Measurements from ENCODE around the gene F13A1. TPM values are rescaled to one million over a fixed set of nuclear protein-coding genes. Genes with fewer than 3 reads are reported as not detected.

F13A1 gene
- total and polyA plus RNA-seq, 2 of the 8 experiments (the other 6 are each of a cell fraction or from before 2014, with no cell fraction given), result 0.57 to 1.5 TPM

DNA sequence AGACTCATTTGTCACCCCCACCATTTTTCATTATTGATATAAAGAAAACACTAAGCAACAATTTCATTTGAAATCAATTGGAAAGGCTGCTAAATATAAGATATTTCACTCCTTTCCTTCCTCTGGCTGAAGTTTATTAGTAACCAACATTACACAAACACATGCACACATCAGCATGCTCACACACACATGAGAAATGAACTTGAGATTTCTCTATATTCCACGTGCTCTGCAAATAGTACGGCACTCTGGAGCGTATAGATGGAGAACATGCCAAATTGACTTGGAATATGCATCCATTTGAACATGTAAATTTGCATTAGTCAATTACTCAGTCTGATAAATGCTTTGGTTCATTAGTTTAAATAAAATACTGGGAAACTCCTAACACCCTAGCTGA is 37.1 kb upstream of the F13A1 start:
- Histone ChIP-seq H2BK20ac (ENCODE audit: low read length) (no peak overlapping the region), H4K20me1 (replicated peaks in 1 of 2; ENCODE audit: control insufficient read depth in 1 of 2, insufficient read depth in 2 of 2, low read length in 2 of 2) (no peaks in the 10 kb centered on the region), H3K56ac (replicated peaks; ENCODE audit: insufficient read length, low read depth, low read length) (no peak overlapping the region), H2BK12ac (ENCODE audit: low read depth, low read length) (no peak overlapping the region), H3K9ac (replicated peaks in 1 of 4; ENCODE audit: extremely low read depth in 1 of 4, low read depth in 3 of 4, low read length in 3 of 4) (no peak overlapping the region), H3K79me1 (ENCODE audit: low read depth, low read length) (no peaks in the 10 kb centered on the region), H2BK120ac (replicated peaks; ENCODE audit: low read depth, low read length) (no peak overlapping the region), H3K79me2 (ENCODE audit: control insufficient read depth in 1 of 2, insufficient read depth in 2 of 2, low read length in 2 of 2) (no peaks in the 10 kb centered on the region), H3K4me1 (replicated peaks in 1 of 4; ENCODE audit: control insufficient read depth in 3 of 4, insufficient read depth in 4 of 4, low read length in 3 of 4) (no peaks in the 10 kb centered on the region), H3K4ac (replicated peaks; ENCODE audit: insufficient read length, low read depth, low read length) (no peak overlapping the region), H4K8ac (ENCODE audit: extremely low read depth, insufficient read depth, low read length) (no peak overlapping the region), H3K27me3 (replicated peaks in 1 of 4; ENCODE audit: control insufficient read depth in 3 of 4, extremely low read depth in 1 of 4, insufficient read depth in 3 of 4, low read length in 3 of 4) (no peaks in the 10 kb centered on the region), H2AK5ac (ENCODE audit: low read depth, low read length) (no peak overlapping the region), H3K9me3 (ENCODE audit: insufficient read depth in 2 of 2, low read depth in 1 of 2, low read length in 1 of 2) (no peaks in the 10 kb centered on the region), H3K14ac (ENCODE audit: insufficient read length) (no peak overlapping the region), H3K23ac (ENCODE audit: insufficient read length) (no peak overlapping the region), H4K91ac (replicated peaks; ENCODE audit: insufficient read length, low read length) (no peak overlapping the region), H3K36me3 (ENCODE audit: control insufficient read depth in 2 of 4, insufficient read depth in 4 of 4, low read length in 3 of 4) (no peaks in the 10 kb centered on the region), H3K4me3 (ENCODE audit: extremely low read depth in 1 of 4, insufficient read depth in 2 of 4, low read depth in 3 of 4, low read length in 4 of 4) (no peak overlapping the region), H2AFZ (ENCODE audit: low read length) (no peak overlapping the region), H2BK15ac (ENCODE audit: low read length) (no peak overlapping the region), H4K5ac (ENCODE audit: insufficient read length, low read depth, low read length) (no peak overlapping the region), H3K23me2 (ENCODE audit: low read depth, low read length) (no peaks in the 10 kb centered on the region; the same call in 1 of the 2 replicates), H3K27ac (ENCODE audit: low read depth, low read length) (no peak overlapping the region), H2BK5ac (ENCODE audit: low read depth, low read length) (no peak overlapping the region), H3K4me2 (ENCODE audit: insufficient read depth in 1 of 2, low read depth in 2 of 2, low read length in 2 of 2) (no peak overlapping the region), H3K18ac (ENCODE audit: extremely low read depth, low read length) (no peak overlapping the region)
- CTCF ChIA-PET (ENCODE audit: partially characterized antibody), result no interaction called here
- DNase-seq (ENCODE audit: low read depth in 1 of 2, low spot score in 2 of 2) (no peak), FAIRE-seq (no peak)
- 95% methylated on average over 3 of the region's 3 CpGs; no CpG with 5 or more reads in 1 of the 2 experiments for WGBS, 2 experiments (ENCODE audit: extremely low coverage in 1 of 2, insufficient coverage in 1 of 2, insufficient read length in 1 of 2, insufficient replicate concordance in 2 of 2, low coverage in 1 of 2, low lambda C conversion rate in 2 of 2, missing lambda C conversion rate in 1 of 2)
- POLR2A ChIA-PET (ENCODE audit: partially characterized antibody), result no interaction called here
- TF ChIP-seq, protein P1, sequence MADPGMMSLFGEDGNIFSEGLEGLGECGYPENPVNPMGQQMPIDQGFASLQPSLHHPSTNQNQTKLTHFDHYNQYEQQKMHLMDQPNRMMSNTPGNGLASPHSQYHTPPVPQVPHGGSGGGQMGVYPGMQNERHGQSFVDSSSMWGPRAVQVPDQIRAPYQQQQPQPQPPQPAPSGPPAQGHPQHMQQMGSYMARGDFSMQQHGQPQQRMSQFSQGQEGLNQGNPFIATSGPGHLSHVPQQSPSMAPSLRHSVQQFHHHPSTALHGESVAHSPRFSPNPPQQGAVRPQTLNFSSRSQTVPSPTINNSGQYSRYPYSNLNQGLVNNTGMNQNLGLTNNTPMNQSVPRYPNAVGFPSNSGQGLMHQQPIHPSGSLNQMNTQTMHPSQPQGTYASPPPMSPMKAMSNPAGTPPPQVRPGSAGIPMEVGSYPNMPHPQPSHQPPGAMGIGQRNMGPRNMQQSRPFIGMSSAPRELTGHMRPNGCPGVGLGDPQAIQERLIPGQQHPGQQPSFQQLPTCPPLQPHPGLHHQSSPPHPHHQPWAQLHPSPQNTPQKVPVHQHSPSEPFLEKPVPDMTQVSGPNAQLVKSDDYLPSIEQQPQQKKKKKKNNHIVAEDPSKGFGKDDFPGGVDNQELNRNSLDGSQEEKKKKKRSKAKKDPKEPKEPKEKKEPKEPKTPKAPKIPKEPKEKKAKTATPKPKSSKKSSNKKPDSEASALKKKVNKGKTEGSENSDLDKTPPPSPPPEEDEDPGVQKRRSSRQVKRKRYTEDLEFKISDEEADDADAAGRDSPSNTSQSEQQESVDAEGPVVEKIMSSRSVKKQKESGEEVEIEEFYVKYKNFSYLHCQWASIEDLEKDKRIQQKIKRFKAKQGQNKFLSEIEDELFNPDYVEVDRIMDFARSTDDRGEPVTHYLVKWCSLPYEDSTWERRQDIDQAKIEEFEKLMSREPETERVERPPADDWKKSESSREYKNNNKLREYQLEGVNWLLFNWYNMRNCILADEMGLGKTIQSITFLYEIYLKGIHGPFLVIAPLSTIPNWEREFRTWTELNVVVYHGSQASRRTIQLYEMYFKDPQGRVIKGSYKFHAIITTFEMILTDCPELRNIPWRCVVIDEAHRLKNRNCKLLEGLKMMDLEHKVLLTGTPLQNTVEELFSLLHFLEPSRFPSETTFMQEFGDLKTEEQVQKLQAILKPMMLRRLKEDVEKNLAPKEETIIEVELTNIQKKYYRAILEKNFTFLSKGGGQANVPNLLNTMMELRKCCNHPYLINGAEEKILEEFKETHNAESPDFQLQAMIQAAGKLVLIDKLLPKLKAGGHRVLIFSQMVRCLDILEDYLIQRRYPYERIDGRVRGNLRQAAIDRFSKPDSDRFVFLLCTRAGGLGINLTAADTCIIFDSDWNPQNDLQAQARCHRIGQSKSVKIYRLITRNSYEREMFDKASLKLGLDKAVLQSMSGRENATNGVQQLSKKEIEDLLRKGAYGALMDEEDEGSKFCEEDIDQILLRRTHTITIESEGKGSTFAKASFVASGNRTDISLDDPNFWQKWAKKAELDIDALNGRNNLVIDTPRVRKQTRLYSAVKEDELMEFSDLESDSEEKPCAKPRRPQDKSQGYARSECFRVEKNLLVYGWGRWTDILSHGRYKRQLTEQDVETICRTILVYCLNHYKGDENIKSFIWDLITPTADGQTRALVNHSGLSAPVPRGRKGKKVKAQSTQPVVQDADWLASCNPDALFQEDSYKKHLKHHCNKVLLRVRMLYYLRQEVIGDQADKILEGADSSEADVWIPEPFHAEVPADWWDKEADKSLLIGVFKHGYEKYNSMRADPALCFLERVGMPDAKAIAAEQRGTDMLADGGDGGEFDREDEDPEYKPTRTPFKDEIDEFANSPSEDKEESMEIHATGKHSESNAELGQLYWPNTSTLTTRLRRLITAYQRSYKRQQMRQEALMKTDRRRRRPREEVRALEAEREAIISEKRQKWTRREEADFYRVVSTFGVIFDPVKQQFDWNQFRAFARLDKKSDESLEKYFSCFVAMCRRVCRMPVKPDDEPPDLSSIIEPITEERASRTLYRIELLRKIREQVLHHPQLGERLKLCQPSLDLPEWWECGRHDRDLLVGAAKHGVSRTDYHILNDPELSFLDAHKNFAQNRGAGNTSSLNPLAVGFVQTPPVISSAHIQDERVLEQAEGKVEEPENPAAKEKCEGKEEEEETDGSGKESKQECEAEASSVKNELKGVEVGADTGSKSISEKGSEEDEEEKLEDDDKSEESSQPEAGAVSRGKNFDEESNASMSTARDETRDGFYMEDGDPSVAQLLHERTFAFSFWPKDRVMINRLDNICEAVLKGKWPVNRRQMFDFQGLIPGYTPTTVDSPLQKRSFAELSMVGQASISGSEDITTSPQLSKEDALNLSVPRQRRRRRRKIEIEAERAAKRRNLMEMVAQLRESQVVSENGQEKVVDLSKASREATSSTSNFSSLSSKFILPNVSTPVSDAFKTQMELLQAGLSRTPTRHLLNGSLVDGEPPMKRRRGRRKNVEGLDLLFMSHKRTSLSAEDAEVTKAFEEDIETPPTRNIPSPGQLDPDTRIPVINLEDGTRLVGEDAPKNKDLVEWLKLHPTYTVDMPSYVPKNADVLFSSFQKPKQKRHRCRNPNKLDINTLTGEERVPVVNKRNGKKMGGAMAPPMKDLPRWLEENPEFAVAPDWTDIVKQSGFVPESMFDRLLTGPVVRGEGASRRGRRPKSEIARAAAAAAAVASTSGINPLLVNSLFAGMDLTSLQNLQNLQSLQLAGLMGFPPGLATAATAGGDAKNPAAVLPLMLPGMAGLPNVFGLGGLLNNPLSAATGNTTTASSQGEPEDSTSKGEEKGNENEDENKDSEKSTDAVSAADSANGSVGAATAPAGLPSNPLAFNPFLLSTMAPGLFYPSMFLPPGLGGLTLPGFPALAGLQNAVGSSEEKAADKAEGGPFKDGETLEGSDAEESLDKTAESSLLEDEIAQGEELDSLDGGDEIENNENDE (IDR thresholded peaks at IDR 0.05; ENCODE audit: insufficient replicate concordance, low read length), result no peak

Data from H1 (cell line).